Measurements from ENCODE around the gene IMPDH1. TPM values are rescaled to one million over a fixed set of nuclear protein-coding genes. Genes with fewer than 3 reads are reported as not detected.
A peak's percentile ranks its signal among the peaks of the same experiment; 100 is the strongest.
"Not testable (repeated sequence)": the region's sequence is repeated elsewhere in the genome, so short reads cannot be mapped to it uniquely, and the experiment has no call there.

IMPDH1 gene
- 64.3 and 89.3 TPM in 2 replicates for total RNA-seq

DNA sequence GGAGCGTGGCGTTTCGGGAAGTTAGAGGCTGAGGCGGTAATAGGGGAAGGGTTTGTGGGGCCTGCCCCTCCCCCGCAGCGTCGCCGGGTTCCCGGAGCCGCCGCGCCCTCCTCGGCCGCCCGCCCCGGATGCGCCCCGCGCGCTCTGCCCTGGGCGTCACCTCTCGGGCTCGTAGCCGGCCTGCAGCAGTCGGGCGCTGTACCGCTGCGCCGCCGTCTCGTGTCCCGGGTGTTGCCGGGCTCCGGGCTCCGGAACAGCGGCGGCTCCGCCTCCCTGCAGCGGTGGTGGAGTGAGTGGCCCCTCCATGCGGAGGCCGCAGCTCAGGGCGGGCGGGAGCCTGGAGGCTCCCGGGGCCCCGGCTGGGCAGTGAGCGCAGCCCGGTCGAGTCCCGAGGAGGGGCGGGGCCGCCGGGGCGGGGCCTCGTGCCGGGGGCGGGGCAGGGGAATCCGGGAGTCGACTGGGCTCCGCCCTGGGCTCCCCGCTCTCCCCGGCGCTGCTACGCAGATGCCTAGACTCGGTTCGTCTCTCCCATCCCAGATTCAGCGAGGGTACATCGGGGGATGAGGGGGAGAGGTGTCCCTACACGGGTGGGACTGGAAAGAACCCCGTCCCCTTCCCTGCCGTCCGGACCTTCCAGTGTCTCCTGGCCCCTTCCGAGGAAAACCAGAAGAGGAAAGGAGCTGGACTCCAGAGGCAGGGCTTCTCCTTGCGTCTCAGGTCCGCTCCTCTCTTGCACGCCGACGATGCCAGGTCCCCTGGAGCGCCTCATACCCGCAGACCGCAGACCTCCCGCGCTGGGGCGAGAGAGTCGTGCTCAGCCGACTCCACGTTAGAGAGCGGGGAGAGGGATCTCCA lies at the start of gene IMPDH1:
IMPDH1 (minus strand) TSS at position 387 of the 855 bp plus-strand sequence; CDS start at position 306, 81 bp downstream.
- no peak for TF ChIP-seq CTCF (conservative IDR thresholded peaks at IDR 0.05; ENCODE audit: low read depth, low read length)
- H3K4me3 ChIP-seq (ENCODE audit: low read depth, low read length) = peak within 1 kb of the TSS; percentile 80
- peak; percentile 16 for DNase-seq (ENCODE audit: low read depth)

GRCh38 chr7:128459394-128459878 lies 49.7 kb upstream of the IMPDH1 start:
- DNase-seq (ENCODE audit: low read depth) = no peak
- no peak overlapping the region for H3K4me3 ChIP-seq (ENCODE audit: low read depth, low read length)
- TF ChIP-seq CTCF (conservative IDR thresholded peaks at IDR 0.05; ENCODE audit: low read depth, low read length) = peak; percentile 83

- H3K4me3 ChIP-seq (ENCODE audit: low read depth, low read length) = no peak overlapping the region
- no peak for DNase-seq (ENCODE audit: low read depth)
- no peak for TF ChIP-seq CTCF (conservative IDR thresholded peaks at IDR 0.05; ENCODE audit: low read depth, low read length)
Measured at GRCh38 chr7:128458956-128459355, 49.2 kb upstream of the IMPDH1 start.

GRCh38 chr7:128457385-128457784 lies 47.6 kb upstream of the IMPDH1 start:
- H3K4me3 ChIP-seq (ENCODE audit: low read depth, low read length); DNase-seq (ENCODE audit: low read depth): not testable (repeated sequence)

DNA sequence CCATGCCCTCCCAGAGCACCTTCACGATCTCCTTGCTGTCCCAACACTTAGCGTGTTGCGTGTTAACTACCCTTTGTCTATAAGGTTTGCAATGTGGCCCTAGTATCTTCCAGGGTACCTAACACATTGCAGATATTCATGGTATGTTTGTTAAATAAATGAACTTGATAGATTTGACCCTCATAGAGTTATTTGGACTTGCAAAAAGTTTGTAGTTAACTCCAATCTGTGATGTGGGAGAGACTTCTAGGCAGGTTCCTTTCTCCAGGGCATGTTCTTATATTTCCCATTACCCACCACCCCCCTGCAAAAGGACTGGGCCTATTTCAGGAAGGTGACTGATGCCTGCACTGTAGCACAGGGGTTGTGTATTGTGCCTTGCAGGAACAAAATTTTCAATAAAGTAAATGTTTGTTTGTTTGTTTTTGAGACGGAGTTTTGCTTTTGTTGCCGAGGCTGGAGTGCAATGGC lies 46.5 kb upstream of the IMPDH1 start:
- H3K4me3 ChIP-seq (ENCODE audit: low read depth, low read length) = peak overlapping the region; percentile 69
- TF ChIP-seq CTCF (conservative IDR thresholded peaks at IDR 0.05; ENCODE audit: low read depth, low read length) = no peak
- DNase-seq (ENCODE audit: low read depth) = no peak

DNA sequence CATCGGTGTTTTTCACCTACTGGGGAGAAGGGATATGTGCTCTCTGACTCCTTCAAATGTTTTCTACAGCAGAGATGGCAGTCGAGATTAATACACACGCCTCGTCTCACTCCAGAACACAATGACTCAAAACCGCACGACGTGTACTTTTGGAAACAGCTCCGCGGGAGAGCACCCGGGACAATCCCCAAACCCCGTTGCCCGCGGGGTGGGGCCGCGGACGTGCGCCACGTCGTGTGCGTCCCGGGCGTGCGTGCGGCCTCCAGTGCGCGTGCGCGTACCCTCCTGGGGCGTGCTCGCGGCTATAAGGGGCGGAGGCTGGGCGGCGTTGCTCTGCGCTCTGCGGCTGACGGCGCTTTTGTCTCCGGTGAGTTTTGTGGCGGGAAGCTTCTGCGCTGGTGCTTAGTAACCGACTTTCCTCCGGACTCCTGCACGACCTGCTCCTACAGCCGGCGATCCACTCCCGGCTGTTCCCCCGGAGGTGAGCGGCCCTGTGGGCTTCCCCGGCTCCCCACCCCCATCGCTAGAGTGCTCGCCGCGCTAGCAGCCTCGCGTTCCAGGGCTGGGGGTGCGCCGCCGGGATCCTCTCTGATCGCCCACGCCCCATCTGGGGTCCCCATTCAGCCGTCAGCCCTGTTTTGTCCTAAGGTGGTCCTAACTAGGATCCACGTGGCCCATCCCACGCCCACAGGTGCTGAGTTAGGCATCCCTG lies 45.9 kb upstream of the IMPDH1 start, which contains the start of gene HILPDA:
HILPDA (plus strand) TSS at position 336 of the 712 bp plus-strand sequence. CDS start 1,391 bp downstream, outside the sequence.
- peak within 1 kb of the TSS; percentile 69 for H3K4me3 ChIP-seq (ENCODE audit: low read depth, low read length)
- no peak for TF ChIP-seq CTCF (conservative IDR thresholded peaks at IDR 0.05; ENCODE audit: low read depth, low read length)
- peak; percentile 82 for DNase-seq (ENCODE audit: low read depth)
